CD14-positive monocyte (primary cell): ENCODE results near the gene ACSL3. TPM values are rescaled to one million over a fixed set of nuclear protein-coding genes. Genes with fewer than 3 reads are reported as not detected.

Experiments
- DNase-seq, 3 donors: peaks; one replicate each; pipeline ENCODE4 v3.0.0-alpha.2; 2011 to 2022
- H2AFZ ChIP-seq: 2 replicates; pipeline ENCODE4 v1.6.0; 2012; ENCODE audit warnings: mild to moderate bottlenecking, low read depth, low read length, inconsistent platforms; ENCODE audit not compliant: insufficient read depth, poor library complexity, severe bottlenecking
- H3K27ac ChIP-seq, 2 donors: 1 replicate in 1 of 2; 2 replicates in 1 of 2; pipeline ENCODE4 v1.5.1; 2012 to 2013; ENCODE audit warnings: low read length in 2 of 2, control low read depth in 1 of 2, inconsistent platforms in 1 of 2, low read depth in 1 of 2, mild to moderate bottlenecking in 1 of 2
- H3K27me3 ChIP-seq, 2 donors: one replicate each; pipeline versions ENCODE4 v1.6.0 to v1.6.1; 2011 to 2013; ENCODE audit warnings: low read length in 2 of 2; ENCODE audit not compliant: control insufficient read depth in 2 of 2, insufficient read depth in 2 of 2
- H3K36me3 ChIP-seq, 2 donors: replicated peaks in 1 of 2; 1 replicate in 1 of 2; 2 replicates in 1 of 2; pipeline versions ENCODE4 v1.5.1 to v1.6.1; 2012 to 2013; ENCODE audit warnings: low read length in 2 of 2, control low read depth in 1 of 2, inconsistent platforms in 1 of 2, mild to moderate bottlenecking in 1 of 2; ENCODE audit not compliant: insufficient read depth in 2 of 2, control insufficient read depth in 1 of 2
- H3K4me1 ChIP-seq, 2 donors: 1 replicate in 1 of 2; 2 replicates in 1 of 2; pipeline versions ENCODE4 v1.5.1 to v1.6.1; 2012 to 2013; ENCODE audit warnings: low read length in 2 of 2, control low read depth in 1 of 2, inconsistent platforms in 1 of 2, mild to moderate bottlenecking in 1 of 2, moderate library complexity in 1 of 2; ENCODE audit not compliant: insufficient read depth in 2 of 2, control insufficient read depth in 1 of 2
- H3K4me2 ChIP-seq: replicated peaks from 2 replicates; pipeline ENCODE3; 2012; ENCODE audit warnings: low read length, moderate library complexity, mild to moderate bottlenecking; ENCODE audit not compliant: poor library complexity, severe bottlenecking; ENCODE audit errors: extremely low read depth
- H3K4me3 ChIP-seq, 3 experiments: fragments of 200-600 bp in 1 of 3; sonication (generic) in 1 of 3; replicated peaks in 1 of 3; 1 replicate in 2 of 3; 2 replicates in 1 of 3; pipeline ENCODE4 v1.5.1; 2011 to 2013; ENCODE audit warnings: low read length in 3 of 3, mild to moderate bottlenecking in 3 of 3, control low read depth in 2 of 3, low read depth in 2 of 3, inconsistent platforms in 1 of 3, moderate library complexity in 1 of 3
- H3K79me2 ChIP-seq: 2 replicates; pipeline ENCODE4 v1.6.0; 2012; ENCODE audit warnings: mild to moderate bottlenecking, control low read depth, inconsistent platforms, low read length, moderate library complexity; ENCODE audit not compliant: insufficient read depth
- H3K9ac ChIP-seq: 2 replicates; pipeline ENCODE4 v1.6.0; 2017; ENCODE audit warnings: low read length, mild to moderate bottlenecking; ENCODE audit not compliant: insufficient read depth, poor library complexity, severe bottlenecking
- H3K9me3 ChIP-seq, 2 donors: replicated peaks in 1 of 2; 1 replicate in 1 of 2; 2 replicates in 1 of 2; pipeline versions ENCODE4 v1.5.1 to v1.6.1; 2012 to 2013; ENCODE audit warnings: low read length in 2 of 2, control low read depth in 1 of 2; ENCODE audit not compliant: control insufficient read depth in 1 of 2, insufficient read depth in 1 of 2
- H4K20me1 ChIP-seq: 2 replicates; pipeline ENCODE4 v1.6.0; 2012; ENCODE audit warnings: mild to moderate bottlenecking, low read length, control low read depth, moderate library complexity; ENCODE audit not compliant: insufficient read depth
- H3K27ac Mint-ChIP-seq, 7 donors: one replicate each; pipeline ENCODE4 v1.8.0; 2020; ENCODE audit warnings: mild to moderate bottlenecking in 7 of 7, mixed read lengths in 7 of 7, moderate library complexity in 6 of 7, inconsistent platforms in 2 of 7
- H3K27me3 Mint-ChIP-seq, 3 donors: one replicate each; pipeline ENCODE4 v1.8.0; 2021 to 2022; ENCODE audit warnings: low read depth in 3 of 3, mild to moderate bottlenecking in 3 of 3, mixed read lengths in 3 of 3, moderate library complexity in 3 of 3, inconsistent platforms in 1 of 3
- H3K36me3 Mint-ChIP-seq, 2 donors: one replicate each; pipeline ENCODE4 v1.8.0; 2020; ENCODE audit warnings: mixed read lengths in 2 of 2, inconsistent platforms in 1 of 2, mild to moderate bottlenecking in 1 of 2
- H3K4me1 Mint-ChIP-seq: one replicate; pipeline ENCODE4 v1.8.0; 2020; ENCODE audit warnings: mild to moderate bottlenecking, mixed read lengths
- H3K4me3 Mint-ChIP-seq, 2 donors: one replicate each; pipeline ENCODE4 v1.8.0; 2020; ENCODE audit warnings: mild to moderate bottlenecking in 2 of 2, mixed read lengths in 2 of 2, moderate library complexity in 1 of 2
- H3K9me3 Mint-ChIP-seq, 7 donors: one replicate each; pipeline ENCODE4 v1.8.0; 2020 to 2022; ENCODE audit warnings: mixed read lengths in 7 of 7, mild to moderate bottlenecking in 6 of 7, moderate library complexity in 6 of 7, inconsistent platforms in 2 of 7
- CTCF ChIP-seq: fragments of 200-600 bp; IDR thresholded peaks from one replicate; pipeline ENCODE4 v1.8.0; 2022; ENCODE audit warnings: antibody characterized with exemption, mild to moderate bottlenecking
- WGBS: methylation state at CpG from one replicate; pipeline ENCODE4 v1.1.5; 2013; ENCODE audit warnings: missing lambda C conversion rate; ENCODE audit not compliant: insufficient coverage; 5-methylcytosine and 5-hydroxymethylcytosine counted together
- intact Hi-C, 2 donors: fragments of 100-400 bp; cut with micrococcal nuclease; formaldehyde crosslinking; loops; one replicate each; pipeline versions ENCODE4 v1.15.0 to v1.15.1; 2023
- polyA plus RNA-seq, 3 donors: library from polyadenylated mRNA; depleted of rRNA in 1 of 3; unstranded in 2 of 3; stranded (reverse) in 1 of 3; fragments of 300-500 nt in 2 of 3; fragments of >200 nt in 1 of 3; fragmentation: Illumina TruSeq in 2 of 3; gene quantifications; 1 replicate in 2 of 3; 2 replicates in 1 of 3; pipeline ENCODE4 v1.2.3, GENCODE V29; 2012 to 2021

The ACSL3 gene
- polyA plus RNA-seq, 3 donors: 8.8 to 24.4 (median 19.9) TPM

GRCh38 chr2:222912776-222913175 lies 51.9 kb downstream of the ACSL3 start:
- H3K9me3 ChIP-seq: no peaks in the 10 kb centered on the region
- H3K27ac ChIP-seq: peak overlapping the region; percentile 71 to 82
- Mint-ChIP-seq H3K36me3 (peaks cover 49 to 56% of the 10 kb centered on the region in 2 donors), H3K4me1 (peaks cover 40% of the 10 kb centered on the region), H3K9me3 (no peaks in the 10 kb centered on the region), H3K27me3 (no peaks in the 10 kb centered on the region), H3K4me3 (peak overlapping the region in 1 of 2 donors; percentile 48), H3K27ac (peak overlapping the region; percentile 78 to 93 (median 90))
- no CpG with 5 or more reads among the region's 3 CpGs for WGBS
- no peak for DNase-seq
- H3K79me2 ChIP-seq: peaks cover 63% of the 10 kb centered on the region
- peaks cover 20 to 30% of the 10 kb centered on the region in 2 donors for H3K4me1 ChIP-seq
- H3K4me2 ChIP-seq: peak overlapping the region; percentile 62
- peak overlapping the region in 1 of 3 experiments; percentile 53 for H3K4me3 ChIP-seq
- H4K20me1 ChIP-seq: no peaks in the 10 kb centered on the region
- no peak overlapping the region for H3K9ac ChIP-seq
- H3K36me3 ChIP-seq: peaks cover 20 to 38% of the 10 kb centered on the region in 2 donors
- no peaks in the 10 kb centered on the region for H3K27me3 ChIP-seq
- intact Hi-C loops: loop anchor here in 1 of 2 donors (10.0 kb wide), 1 partner anchor 118 kb away; no protein-coding TSS in a partner anchor
- no peak overlapping the region for H2AFZ ChIP-seq
- no peak for TF ChIP-seq CTCF

DNA sequence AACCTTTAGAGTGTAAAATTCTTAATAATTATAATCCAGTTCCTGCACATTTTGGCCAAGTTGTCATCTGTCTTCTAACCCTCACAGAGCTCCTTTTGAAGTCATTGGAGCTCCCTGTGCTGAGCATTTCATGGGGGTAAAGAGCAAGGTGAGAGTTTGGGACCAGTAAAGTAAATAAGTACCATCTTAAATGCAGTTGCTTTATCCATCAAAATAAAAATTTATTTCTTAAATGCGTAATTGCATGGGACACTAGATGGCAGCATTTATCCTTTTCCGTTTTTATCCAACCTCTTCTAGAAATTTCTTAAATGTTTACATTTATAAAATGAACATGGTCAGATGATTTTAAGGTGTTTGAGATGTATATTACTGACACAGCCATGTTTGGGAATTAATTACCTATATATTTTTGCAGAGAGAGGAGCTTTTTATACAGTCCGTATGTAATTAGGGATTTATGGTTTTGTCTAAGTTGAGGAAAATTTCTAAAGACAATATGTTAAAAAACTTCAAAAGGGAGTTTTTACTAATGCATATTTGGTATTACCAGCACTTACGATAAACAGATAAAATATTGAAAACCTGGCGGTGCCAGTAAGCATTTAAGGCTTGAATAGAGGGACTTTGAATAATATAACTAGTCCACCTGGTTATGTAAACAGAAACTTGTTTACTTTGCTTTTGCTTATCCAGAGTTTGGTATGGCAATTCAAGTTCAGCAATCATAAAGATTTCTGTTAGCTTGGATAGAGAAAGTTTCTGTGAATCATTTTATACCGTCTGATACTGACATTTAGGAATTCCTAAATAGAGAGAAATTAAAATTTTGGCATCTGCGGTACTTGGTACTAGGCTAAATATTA lies 54.5 kb downstream of the ACSL3 start:
- H3K27ac Mint-ChIP-seq: no peak overlapping the region
- H3K79me2 ChIP-seq: peaks cover 42% of the 10 kb centered on the region
- no peak overlapping the region for H3K4me3 ChIP-seq
- TF ChIP-seq CTCF: peak; percentile 65
- H3K27me3 ChIP-seq: no peaks in the 10 kb centered on the region
- no peaks in the 10 kb centered on the region for H3K27me3 Mint-ChIP-seq
- peaks cover 20 to 30% of the 10 kb centered on the region in 2 donors for H3K4me1 ChIP-seq
- no peaks in the 10 kb centered on the region for H4K20me1 ChIP-seq
- intact Hi-C loops: loop anchor here in 1 of 2 donors (10.0 kb wide), 1 partner anchor 121 kb away; no protein-coding TSS in a partner anchor
- no peak overlapping the region for H3K4me2 ChIP-seq
- no peaks in the 10 kb centered on the region for H3K9me3 Mint-ChIP-seq
- peaks cover 42 to 49% of the 10 kb centered on the region in 2 donors for H3K36me3 Mint-ChIP-seq
- DNase-seq: no peak
- WGBS: no CpG with 5 or more reads among the region's 7 CpGs
- H2AFZ ChIP-seq: no peak overlapping the region
- peaks cover 38% of the 10 kb centered on the region for H3K4me1 Mint-ChIP-seq
- no peak overlapping the region for H3K4me3 Mint-ChIP-seq
- peaks cover 23 to 40% of the 10 kb centered on the region in 2 donors for H3K36me3 ChIP-seq
- H3K9ac ChIP-seq: no peak overlapping the region
- no peak overlapping the region for H3K27ac ChIP-seq
- H3K9me3 ChIP-seq: no peaks in the 10 kb centered on the region
